SH-SY5Y (cell line): ENCODE measurements around the gene FRAT1.

Experiments used
- GATA2 ChIP-seq: IDR thresholded peaks from 2 replicates; pipeline ENCODE4 v1.6.1; 2011; ENCODE audit warnings: mild to moderate bottlenecking, low read depth, low read length
- GATA3 ChIP-seq: IDR thresholded peaks from 2 replicates; pipeline ENCODE4 v1.6.1; 2011; ENCODE audit warnings: low read depth, mild to moderate bottlenecking, low read length, moderate library complexity

DNA sequence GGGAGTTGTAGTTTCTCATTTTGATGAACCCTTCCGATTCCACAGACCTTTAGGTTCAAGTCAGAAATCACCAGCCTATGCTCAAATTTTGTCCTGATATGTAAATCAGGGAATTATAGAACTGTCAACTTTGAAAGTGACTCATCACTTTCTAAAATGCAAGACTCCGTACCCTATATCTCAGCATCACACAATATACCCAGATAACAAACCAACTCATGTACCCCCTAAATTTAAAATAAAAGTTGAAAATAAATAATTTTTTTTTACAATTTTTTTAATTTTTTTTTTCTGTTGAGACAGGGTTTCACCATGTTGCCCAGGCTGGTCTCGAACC lies 26.2 kb upstream of the FRAT1 start:
- TF ChIP-seq GATA3 (no peak), GATA2 (no peak)
